HG03432 (cell line): ENCODE measurements around the gene TNFSF11.

Experiments
- ATAC-seq: cut with Tn5 transposase; IDR thresholded peaks from one replicate; pipeline ENCODE4 v1.9.1; 2021; ENCODE audit warnings: mild to moderate bottlenecking, moderate library complexity; ENCODE audit not compliant: unreplicated experiment

TNFSF11 gene

GRCh38 chr13:42651936-42652641 is 78.1 kb downstream of the TNFSF11 start:
- ATAC-seq, result no peak

- no peak for ATAC-seq
These were observed 78.9 kb downstream of the TNFSF11 start for GRCh38 chr13:42652642-42653415.

- no peak for ATAC-seq
These were observed 79.7 kb downstream of the TNFSF11 start for GRCh38 chr13:42653679-42654078.

GRCh38 chr13:42654212-42654611 is 80.3 kb downstream of the TNFSF11 start:
- ATAC-seq, result no peak

GRCh38 chr13:42654722-42655121 is 80.8 kb downstream of the TNFSF11 start:
- no peak for ATAC-seq

GRCh38 chr13:42656161-42656560 is 82.2 kb downstream of the TNFSF11 start:
- no peak for ATAC-seq

GRCh38 chr13:42656958-42657357 is 83.0 kb downstream of the TNFSF11 start:
- ATAC-seq, result no peak
